Heart right ventricle (tissue), 16 donors: ENCODE results near the gene TSHZ3. TPM values are rescaled to one million over a fixed set of nuclear protein-coding genes. Genes with fewer than 3 reads are reported as not detected.

Source experiments
- ATAC-seq, 8 donors: fragments of 200-7000 bp; cut with Tn5 transposase; one replicate each; pipeline ENCODE4 v1.9.1; 2020; ENCODE audit warnings: mild to moderate bottlenecking in 8 of 8, moderate library complexity in 8 of 8, moderate number of reproducible peaks in 1 of 8
- DNase-seq, 2 donors: peaks; one replicate each; pipeline ENCODE4 v3.0.0-alpha.2; 2020
- H3K27ac ChIP-seq, 10 donors: fragments of 200-600 bp; sonication (generic) in 2 of 10; one replicate each; pipeline versions ENCODE4 v1.5.0 to v1.8.0; 2020 to 2022; ENCODE audit warnings: mild to moderate bottlenecking in 3 of 10
- H3K27me3 ChIP-seq, 7 donors: fragments of 200-600 bp; one replicate each; pipeline ENCODE4 v1.8.0; 2021 to 2022; ENCODE audit warnings: mild to moderate bottlenecking in 2 of 7
- H3K36me3 ChIP-seq, 9 donors: fragments of 200-600 bp; sonication (generic) in 1 of 9; one replicate each; pipeline versions ENCODE4 v1.5.0 to v1.8.0; 2020 to 2022; ENCODE audit warnings: mild to moderate bottlenecking in 2 of 9
- H3K4me1 ChIP-seq, 9 donors: fragments of 200-600 bp; sonication (generic) in 1 of 9; one replicate each; pipeline versions ENCODE4 v1.5.0 to v1.8.0; 2020 to 2022; ENCODE audit warnings: mild to moderate bottlenecking in 4 of 9
- H3K4me3 ChIP-seq, 10 donors: fragments of 200-600 bp; sonication (generic) in 2 of 10; one replicate each; pipeline versions ENCODE4 v1.5.0 to v1.8.0; 2020 to 2022; ENCODE audit warnings: mild to moderate bottlenecking in 7 of 10, moderate library complexity in 2 of 10
- H3K9me3 ChIP-seq, 11 donors: fragments of 200-600 bp in 10 of 11; sonication (generic) in 2 of 11; one replicate each; pipeline versions ENCODE4 v1.5.0 to v1.8.0; 2013 to 2022; ENCODE audit warnings: mild to moderate bottlenecking in 2 of 11, control low read depth in 1 of 11, moderate library complexity in 1 of 11
- CTCF ChIP-seq, 9 donors: fragments of 200-600 bp; sonication (generic) in 2 of 9; IDR thresholded peaks; one replicate each; pipeline versions ENCODE4 v1.5.0 to v1.8.0; 2021 to 2022; ENCODE audit warnings: antibody characterized with exemption in 9 of 9, mild to moderate bottlenecking in 5 of 9, moderate library complexity in 1 of 9
- WGBS, 2 donors: extraction: QIAGEN DNeasy Blood & Tissue Kit; methylation state at CpG; one replicate each; pipeline ENCODE4 v1.1.7; 2013; ENCODE audit warnings: inconsistent platforms in 1 of 2; 5-methylcytosine and 5-hydroxymethylcytosine counted together
- intact Hi-C, 10 donors: fragments of 100-400 bp; cut with DNase I; formaldehyde crosslinking; loops; one replicate each; pipeline versions ENCODE4 v1.11.1 to v1.14.2; 2022
- long read RNA-seq, 3 donors: library from polyadenylated mRNA; unstranded; transcript quantifications; one replicate each; pipeline ENCODE4 v2.0.0, GENCODE V29; 2020 to 2021
- polyA plus RNA-seq, 2 donors: library from polyadenylated mRNA; stranded (reverse); fragments of 200-250 nt; gene quantifications; one replicate each; pipeline ENCODE4 v1.2.3, GENCODE V29; 2013
- total RNA-seq, 10 donors: library from RNA; stranded (reverse); fragmentation: NEBNext Ultra II Directional in 3 of 10; extraction: Animal tissue kit (Norgen Biotek cat#: 25700) in 3 of 10; gene quantifications; one replicate each; pipeline versions ENCODE4 v1.2.1 to v1.2.4, GENCODE V29; 2021 to 2023
- donor health status: Arrhythmogenic right ventricular cardiomyopathy.
- donor health status: ischemic (EF 13 %, LVEDD 7.1; RV severe dilation, severe dysfunction).
- donor health status: healthy with polysubstance abuse.
- donor health status: DM: no; HTN: yes; CAD: no.
- donor health status: DM: no; HTN: no; CAD: no.
- donor health status: ischemic (EF 25% LVEDD 6.9; RV normal size, moderate dysfunction).
- donor health status: ischemic (EF 25% LVEDD 5.7; RV mildly dilated, moderate dysfunction).
- donor health status: healthy.
- donor health status: DM: yes; HTN: yes; CAD: no.
- donor health status: Ischemic cardiomyopathy.
- donor health status: ischemic (EF 35%, LVEDD 5.7; RV mildly dilated, moderate dysfunction).
- donor health status: nonischemic (EF 11% LVEDD 7.7; RV severe dilation, severe dysfunction).
- donor health status: DM: yes; HTN: yes; CAD: no.
- donor health status: PGD.
- donor health status: ischemic (EF 29% LVEDD 5.4; RV normal size, mild dysfunction).
- donor health status: nonischemic (EF 23%, LVEDD 6.1; RV moderate dilation, normal function).

Gene TSHZ3
- total RNA-seq (1 to 10 TPM; 2.1 to 5.0 (median 3.2) TPM), polyA plus RNA-seq (1 to 10 TPM; 1.7 to 2.3 TPM)
- long read RNA-seq, donor 1, partial matches to known transcripts, result 0 of 4 reads
- long read RNA-seq, donor 1, other reads (novel, unspliced or antisense), result 4 of 4 reads
- long read RNA-seq, donor 2, full-length matches to known transcripts, result 1 of 5 reads
- long read RNA-seq, donor 2, partial matches to known transcripts, result 0 of 5 reads
- long read RNA-seq, donor 2, other reads (novel, unspliced or antisense), result 4 of 5 reads
- long read RNA-seq, donor 3, partial matches to known transcripts, result 0 of 17 reads
- long read RNA-seq, donor 3, other reads (novel, unspliced or antisense), result 17 of 17 reads

- Histone ChIP-seq H3K4me3 (peak within 1 kb of the TSS; percentile 77 to 100 (median 92)), H3K36me3 (peaks cover 0 to 6% (median 0%) of the 10 kb centered on the region in 9 donors), H3K9me3 (no peaks in the 10 kb centered on the region), H3K27me3 (peaks cover 0 to 54% (median 28%) of the 10 kb centered on the region in 7 donors), H3K27ac (peak within 1 kb of the TSS; percentile 78 to 98 (median 94)), H3K4me1 (peaks cover 6 to 53% (median 21%) of the 10 kb centered on the region in 9 donors)
- DNase-seq (peak; percentile 82 to 86), ATAC-seq (peak; percentile 73 to 86 (median 76))
- WGBS, 2 donors, result 0 to 1% methylated on average over 31 to 82 of the region's 86 CpGs
- intact Hi-C loops, result no loop called here
- TF ChIP-seq CTCF (IDR thresholded peaks at IDR 0.05), result peak in 1 of 9 donors; percentile 8
These were observed at the start of gene TSHZ3 for GRCh38 chr19:31349160-31349881. Gene TSHZ3, minus strand, starts transcription at chr19:31349436. Its CDS starts 217 bp downstream, at chr19:31349219.

- no peak for DNase-seq
- TF ChIP-seq CTCF (IDR thresholded peaks at IDR 0.05), result no peak
- no peak overlapping the region for H3K27ac ChIP-seq
- no peak overlapping the region for H3K4me3 ChIP-seq
- H3K9me3 ChIP-seq, result no peaks in the 10 kb centered on the region
- ATAC-seq, result no peak
- H3K27me3 ChIP-seq, result peaks cover 0 to 32% (median 4%) of the 10 kb centered on the region in 7 donors
- H3K4me1 ChIP-seq, result no peaks in the 10 kb centered on the region
- 68 to 79% methylated on average over 2 of the region's 2 CpGs for WGBS, 2 donors
- no peaks in the 10 kb centered on the region for H3K36me3 ChIP-seq
- intact Hi-C loops, result no loop called here
These were observed 48.1 kb upstream of the TSHZ3 start for GRCh38 chr19:31397308-31397707.

GRCh38 chr19:31392464-31392863, 43.2 kb upstream of the TSHZ3 start:
- Histone ChIP-seq H3K4me3 (no peak overlapping the region), H3K36me3 (no peaks in the 10 kb centered on the region), H3K9me3 (no peaks in the 10 kb centered on the region), H3K27ac (no peak overlapping the region), H3K27me3 (peaks cover 0 to 13% (median 0%) of the 10 kb centered on the region in 7 donors), H3K4me1 (no peaks in the 10 kb centered on the region)
- intact Hi-C loops, result no loop called here
- DNase-seq (no peak), ATAC-seq (no peak)
- WGBS, 2 donors, result 82 to 86% methylated on average over 5 of the region's 5 CpGs
- TF ChIP-seq CTCF (IDR thresholded peaks at IDR 0.05), result no peak

- H3K4me1 ChIP-seq, result no peaks in the 10 kb centered on the region
- DNase-seq (no peak), ATAC-seq (no peak)
- H3K4me3 ChIP-seq, result no peak overlapping the region
- WGBS, 2 donors, result 74 to 75% methylated on average over 4 of the region's 4 CpGs
- no peaks in the 10 kb centered on the region for H3K9me3 ChIP-seq
- no peak overlapping the region for H3K27ac ChIP-seq
- peaks cover 0 to 13% (median 0%) of the 10 kb centered on the region in 7 donors for H3K27me3 ChIP-seq
- intact Hi-C loops, result no loop called here
- TF ChIP-seq CTCF (IDR thresholded peaks at IDR 0.05), result no peak
- H3K36me3 ChIP-seq, result no peaks in the 10 kb centered on the region
These were observed 42.3 kb upstream of the TSHZ3 start for GRCh38 chr19:31391518-31391917.
